ENCODE results near the gene NRP1. TPM values are rescaled to one million over a fixed set of nuclear protein-coding genes. Genes with fewer than 3 reads are reported as not detected.

Gene NRP1
- total and polyA plus RNA-seq, 9 donors: 39.6 to 134 (median 67.2) TPM

- Histone ChIP-seq H3K9me3 (no peaks in the 10 kb centered on the region), H3K27ac (no peak overlapping the region), H3K4me3 (no peak overlapping the region), H3K27me3 (peaks cover 2% of the 10 kb centered on the region), H3K36me3 (no peaks in the 10 kb centered on the region), H3K4me1 (ENCODE audit: insufficient read depth) (peaks cover 16% of the 10 kb centered on the region)
- no peak for TF ChIP-seq POLR2A (IDR thresholded peaks at IDR 0.05)
- no peak for TF ChIP-seq EP300 (IDR thresholded peaks at IDR 0.05)
- no peak for TF ChIP-seq CTCF (IDR thresholded peaks at IDR 0.05)
- WGBS, 3 donors: 56 to 60% (median 60%) methylated on average over 4 of the region's 4 CpGs
- intact Hi-C loops (cut with DNase I): loop anchor here in 1 of 4 donors (10.0 kb wide), 1 partner anchor 82 kb away; no protein-coding TSS in a partner anchor
- no peak for DNase-seq
These were observed 58.1 kb downstream of the NRP1 start for GRCh38 chr10:33276282-33276923.

- Histone ChIP-seq H3K27ac (peak overlapping the region in 1 of 2 donors; percentile 61), H3K27me3 (peaks cover 3% of the 10 kb centered on the region), H3K4me3 (no peak overlapping the region), H3K9me3 (no peaks in the 10 kb centered on the region), H3K4me1 (ENCODE audit: insufficient read depth) (peaks cover 16% of the 10 kb centered on the region), H3K36me3 (no peaks in the 10 kb centered on the region)
- TF ChIP-seq POLR2A (IDR thresholded peaks at IDR 0.05) (no peak), EP300 (IDR thresholded peaks at IDR 0.05) (no peak), CTCF (IDR thresholded peaks at IDR 0.05) (no peak)
- intact Hi-C loops (cut with DNase I): loop anchor here in 1 of 4 donors (10.0 kb wide), 1 partner anchor 79 kb away; no protein-coding TSS in a partner anchor
- DNase-seq: no peak
- WGBS, 3 donors: 62 to 65% (median 63%) methylated on average over 6 of the region's 6 CpGs
These were observed 60.2 kb downstream of the NRP1 start for GRCh38 chr10:33274096-33274785.

- 1 to 7% (median 3%) methylated on average over 19 of the region's 19 CpGs for WGBS, 3 donors
- no peak for TF ChIP-seq POLR2A (IDR thresholded peaks at IDR 0.05)
- TF ChIP-seq EP300 (IDR thresholded peaks at IDR 0.05): no peak
- peak in 1 of 3 donors; percentile 16 for TF ChIP-seq CTCF (IDR thresholded peaks at IDR 0.05)
- H3K4me1 ChIP-seq (ENCODE audit: insufficient read depth): peaks cover 16% of the 10 kb centered on the region
- H3K36me3 ChIP-seq: no peaks in the 10 kb centered on the region
- H3K9me3 ChIP-seq: no peaks in the 10 kb centered on the region
- peaks cover 3% of the 10 kb centered on the region for H3K27me3 ChIP-seq
- peak overlapping the region; percentile 18 for H3K4me3 ChIP-seq
- intact Hi-C loops (cut with DNase I): loop anchor here in 1 of 4 donors (10.0 kb wide), 1 partner anchor 79 kb away; no protein-coding TSS in a partner anchor
- peak overlapping the region; percentile 7 to 61 for H3K27ac ChIP-seq
- peak; percentile 74 to 87 (median 76) for DNase-seq
These were observed 61.0 kb downstream of the NRP1 start for GRCh38 chr10:33273295-33274002.

- WGBS, 3 donors: 55 to 60% (median 56%) methylated on average over 7 of the region's 7 CpGs
- Histone ChIP-seq H3K27ac (peak overlapping the region in 1 of 2 donors; percentile 61), H3K4me1 (ENCODE audit: insufficient read depth) (peaks cover 13% of the 10 kb centered on the region), H3K9me3 (no peaks in the 10 kb centered on the region), H3K27me3 (peaks cover 3% of the 10 kb centered on the region), H3K36me3 (no peaks in the 10 kb centered on the region), H3K4me3 (no peak overlapping the region)
- TF ChIP-seq POLR2A (IDR thresholded peaks at IDR 0.05) (no peak), CTCF (IDR thresholded peaks at IDR 0.05) (no peak), EP300 (IDR thresholded peaks at IDR 0.05) (no peak)
- no peak for DNase-seq
- intact Hi-C loops (cut with DNase I): loop anchor here in 1 of 4 donors (10.0 kb wide), 1 partner anchor 78 kb away; no protein-coding TSS in a partner anchor
These were observed 61.8 kb downstream of the NRP1 start for GRCh38 chr10:33272635-33273034.
